Psoas muscle (tissue), 8 donors: ENCODE results near the gene UROS. TPM values are rescaled to one million over a fixed set of nuclear protein-coding genes. Genes with fewer than 3 reads are reported as not detected.

Source experiments
- ATAC-seq, 4 donors: fragments of 200-7000 bp; cut with Tn5 transposase; one replicate each; pipeline ENCODE4 v1.9.1; 2020; ENCODE audit warnings: moderate library complexity in 3 of 4, mild to moderate bottlenecking in 2 of 4
- DNase-seq, 2 donors: peaks; one replicate each; pipeline ENCODE4 v3.0.0-alpha.2; 2020
- H3K27ac ChIP-seq: fragments of 200-600 bp; one replicate; pipeline ENCODE4 v1.8.0; 2022
- H3K27me3 ChIP-seq, 3 donors: fragments of 200-600 bp in 1 of 3; one replicate each; pipeline versions ENCODE4 v1.6.1 to v1.8.0; 2013 to 2022; ENCODE audit warnings: low read length in 2 of 3, mild to moderate bottlenecking in 2 of 3, moderate library complexity in 1 of 3; ENCODE audit not compliant: insufficient read depth in 3 of 3
- H3K36me3 ChIP-seq, 2 donors: fragments of 200-600 bp in 1 of 2; one replicate each; pipeline versions ENCODE4 v1.6.1 to v1.8.0; 2013 to 2022; ENCODE audit warnings: low read depth in 1 of 2, mild to moderate bottlenecking in 1 of 2, moderate library complexity in 1 of 2; ENCODE audit not compliant: insufficient read depth in 1 of 2
- H3K4me1 ChIP-seq: fragments of 200-600 bp; one replicate; pipeline ENCODE4 v1.8.0; 2022
- H3K4me3 ChIP-seq: fragments of 200-600 bp; one replicate; pipeline ENCODE4 v1.8.0; 2022; ENCODE audit warnings: mild to moderate bottlenecking
- H3K9me3 ChIP-seq: fragments of 200-600 bp; one replicate; pipeline ENCODE4 v1.8.0; 2022
- CTCF ChIP-seq: fragments of 200-600 bp; IDR thresholded peaks from one replicate; pipeline ENCODE4 v1.8.0; 2022; ENCODE audit warnings: antibody characterized with exemption
- WGBS, 3 donors: extraction: QIAGEN DNeasy Blood & Tissue Kit; methylation state at CpG; one replicate each; pipeline versions ENCODE4 v1.1.6 to v1.1.7; 2013; 5-methylcytosine and 5-hydroxymethylcytosine counted together
- intact Hi-C, 2 donors: fragments of 100-400 bp; cut with DNase I; formaldehyde crosslinking; loops; one replicate each; pipeline versions ENCODE4 v1.11.0 to v1.14.2; 2022
- polyA plus RNA-seq, 3 donors: library from polyadenylated mRNA; stranded (reverse); fragments of 200-250 nt; gene quantifications; one replicate each; pipeline ENCODE4 v1.2.3, GENCODE V29; 2013
- total RNA-seq, 4 donors: library from RNA; stranded (reverse); fragmentation: NEBNext Ultra II Directional in 2 of 4; extraction: Animal tissue kit (Norgen Biotek cat#: 25700) in 2 of 4; gene quantifications; one replicate each; pipeline versions ENCODE4 v1.2.1 to v1.2.4, GENCODE V29; 2021 to 2023
- donor health status: healthy with polysubstance abuse.
- donor health status: DM: no; HTN: no; CAD: no; lungs with moderate emphysema.
- donor health status: Bipolar disorder and iron deficiency.
- donor health status: healthy.
- donor health status: DM: yes; HTN: yes; CAD: no.
- donor health status: DM: no; HTN: no; CAD: no.
- donor health status: DM: no; HTN: no; CAD: no.
- donor health status: DM: yes; HTN: yes; CAD: no.

Gene UROS
- total and polyA plus RNA-seq, 7 donors, result 39.6 to 73.6 (median 52.6) TPM

DNA sequence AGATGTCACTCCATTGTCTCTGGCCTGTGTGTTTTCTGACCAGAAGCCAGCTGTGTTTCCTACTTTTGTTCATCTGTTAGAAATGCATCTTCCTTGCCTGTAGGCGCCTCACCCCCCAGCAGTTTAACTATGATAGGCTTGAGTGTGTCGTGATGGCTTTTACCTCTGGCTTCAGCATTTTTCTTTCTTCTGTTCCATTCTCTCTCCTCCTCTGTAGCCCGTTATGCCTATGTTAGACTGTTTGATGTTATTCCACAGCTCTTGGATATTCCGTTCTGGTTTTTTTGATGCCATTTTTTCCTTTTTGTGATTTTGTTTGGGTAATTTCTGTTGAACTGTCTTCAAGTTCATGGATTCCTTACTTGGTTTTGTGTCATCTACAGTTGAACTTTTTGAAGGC is 65.3 kb downstream of the UROS start:
- ATAC-seq, result no peak
- H3K27me3 ChIP-seq, result no peaks in the 10 kb centered on the region
- intact Hi-C loops, result no loop called here
- H3K4me1 ChIP-seq, result no peaks in the 10 kb centered on the region
- no peak for DNase-seq
- H3K36me3 ChIP-seq, result peaks cover 18 to 97% of the 10 kb centered on the region in 2 donors
- no peak overlapping the region for H3K27ac ChIP-seq
- no peak overlapping the region for H3K4me3 ChIP-seq
- WGBS, 3 donors, result 91 to 95% (median 92%) methylated on average over 4 of the region's 4 CpGs
- no peak for TF ChIP-seq CTCF
- H3K9me3 ChIP-seq, result no peaks in the 10 kb centered on the region

- Histone ChIP-seq H3K4me1 (no peaks in the 10 kb centered on the region), H3K27me3 (no peaks in the 10 kb centered on the region), H3K36me3 (peaks cover 18 to 97% of the 10 kb centered on the region in 2 donors), H3K9me3 (no peaks in the 10 kb centered on the region), H3K27ac (no peak overlapping the region), H3K4me3 (no peak overlapping the region)
- 86 to 88% (median 87%) methylated on average over 5 of the region's 5 CpGs for WGBS, 3 donors
- no peak for DNase-seq
- no peak for TF ChIP-seq CTCF
- intact Hi-C loops, result no loop called here
- no peak for ATAC-seq
Measured at GRCh38 chr10:125756853-125757487, 66.1 kb downstream of the UROS start.

DNA sequence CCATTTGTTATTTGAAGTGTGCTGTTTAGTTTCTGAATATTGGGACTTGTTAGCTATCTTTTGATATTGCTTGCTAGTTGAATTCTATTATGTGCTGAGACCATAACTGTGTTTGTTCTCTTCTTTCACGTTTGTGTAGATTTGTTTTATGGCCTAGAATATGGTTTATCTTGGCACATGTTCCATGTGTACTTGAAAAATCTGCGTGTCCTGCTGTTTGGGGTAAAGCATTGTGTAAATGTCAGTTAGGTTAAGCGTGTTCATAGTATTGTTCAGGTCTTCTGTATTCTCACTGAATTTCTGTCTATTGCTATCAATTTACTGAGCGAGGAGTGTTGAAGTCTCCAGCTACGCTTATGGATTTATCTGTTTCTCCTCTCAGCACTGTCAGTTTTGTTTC is 66.9 kb downstream of the UROS start:
- no peaks in the 10 kb centered on the region for H3K27me3 ChIP-seq
- H3K9me3 ChIP-seq, result no peaks in the 10 kb centered on the region
- no peak for DNase-seq
- intact Hi-C loops, result no loop called here
- ATAC-seq, result no peak
- no peak for TF ChIP-seq CTCF
- H3K4me3 ChIP-seq, result no peak overlapping the region
- 84 to 89% (median 86%) methylated on average over 5 of the region's 5 CpGs for WGBS, 3 donors
- no peaks in the 10 kb centered on the region for H3K4me1 ChIP-seq
- peaks cover 18 to 100% of the 10 kb centered on the region in 2 donors for H3K36me3 ChIP-seq
- no peak overlapping the region for H3K27ac ChIP-seq

GRCh38 chr10:125747417-125747816 is 75.6 kb downstream of the UROS start:
- no peaks in the 10 kb centered on the region for H3K27me3 ChIP-seq
- H3K36me3 ChIP-seq, result peaks cover 17 to 99% of the 10 kb centered on the region in 2 donors
- no peak for ATAC-seq
- no peaks in the 10 kb centered on the region for H3K4me1 ChIP-seq
- no peaks in the 10 kb centered on the region for H3K9me3 ChIP-seq
- DNase-seq, result no peak
- intact Hi-C loops, result no loop called here
- H3K4me3 ChIP-seq, result no peak overlapping the region
- H3K27ac ChIP-seq, result no peak overlapping the region
- TF ChIP-seq CTCF, result no peak
- 89 to 91% (median 90%) methylated on average over 5 of the region's 5 CpGs for WGBS, 3 donors

DNA sequence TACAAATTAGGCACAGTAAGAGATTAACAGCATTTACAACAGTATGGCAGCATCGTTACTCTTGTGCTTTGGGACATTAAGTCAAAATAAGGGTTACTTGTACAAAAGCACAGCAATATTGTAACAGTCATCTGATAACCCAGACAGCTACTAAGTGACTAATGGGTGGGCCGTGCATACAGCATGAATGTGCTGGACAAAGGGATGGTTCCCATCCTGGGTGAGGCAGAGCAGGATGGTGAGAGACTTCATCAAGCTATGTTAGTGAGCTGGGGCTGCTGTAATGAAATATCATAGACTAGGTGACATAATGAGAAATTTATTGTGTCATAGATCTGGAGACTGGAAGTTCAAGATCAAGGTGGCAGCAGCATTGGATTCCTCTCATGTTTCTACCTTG is 78.1 kb downstream of the UROS start:
- intact Hi-C loops, result loop anchor here in 1 of 2 donors (5.0 kb wide), 1 partner anchor 92 kb away; no protein-coding TSS in a partner anchor
- ATAC-seq, result no peak
- WGBS, 3 donors, result 89 to 96% (median 94%) methylated on average over 2 of the region's 2 CpGs

More for the DNA sequence above, 78.1 kb downstream of the UROS start:
- H3K9me3 ChIP-seq, result no peaks in the 10 kb centered on the region
- TF ChIP-seq CTCF, result no peak
- H3K27me3 ChIP-seq, result no peaks in the 10 kb centered on the region
- H3K27ac ChIP-seq, result no peak overlapping the region
- H3K36me3 ChIP-seq, result peaks cover 22 to 99% of the 10 kb centered on the region in 2 donors
- DNase-seq, result no peak
- no peaks in the 10 kb centered on the region for H3K4me1 ChIP-seq
- H3K4me3 ChIP-seq, result no peak overlapping the region
